K562 (cell line): ENCODE data around the gene NIPAL3. TPM values are rescaled to one million over a fixed set of nuclear protein-coding genes. Genes with fewer than 3 reads are reported as not detected.

Source experiments
- ATAC-seq: fragments of 200-7000 bp; cut with Tn5 transposase; 3 replicates; pipeline ENCODE4 v1.9.1; 2020; ENCODE audit warnings: moderate library complexity
- BruUV-seq: library from RNA; stranded (reverse); fragments of 400-500 nt; replicated peaks from 2 replicates; lab custom pipeline; 2021; lab: Mats Ljungman, UMichigan
- CTCF ChIA-PET: fragments of 300-600 bp; formaldehyde crosslinking; extraction: SDS; loops from one replicate; lab custom pipeline; 2021; ENCODE audit warnings: low intra/inter-chr PET ratio; lab: Yijun Ruan, JAX
- POLR2A ChIA-PET: fragments of 300-600, 350-650 bp; sonication (Branson Sonifier 250); formaldehyde crosslinking; extraction: SDS; loops from one replicate; lab custom pipeline; 2021; ENCODE audit warnings: antibody characterized with exemption, inconsistent platforms; lab: Yijun Ruan, JAX
- DNase-seq, 4 experiments: peaks; one replicate each; pipeline versions ENCODE4 v3.0.0 to v3.0.0-alpha.2; 2011 to 2018; ENCODE audit warnings: low spot score in 3 of 4, mixed read lengths in 3 of 4; ENCODE audit errors: extremely low read depth in 1 of 4
- FAIRE-seq: peaks from 2 replicates; lab custom pipeline; 2011; peaks lifted over from hg19 to GRCh38; lab: Jason Lieb, UNC
- H2AFZ ChIP-seq: 2 replicates; pipeline ENCODE4 v1.6.0; 2011; ENCODE audit warnings: low read depth, low read length, control low read depth, inconsistent platforms
- H3K27ac ChIP-seq: fragments of 200-600 bp; 3 replicates; pipeline ENCODE4 v1.8.0; 2011; ENCODE audit warnings: low read depth, mild to moderate bottlenecking, control low read depth, inconsistent platforms, low read length, moderate library complexity, mixed read lengths; ENCODE audit errors: extremely low read depth
- H3K27me3 ChIP-seq, 2 experiments: fragments of 300-600 bp in 1 of 2; 2 replicates in 1 of 2; 3 replicates in 1 of 2; pipeline versions ENCODE4 v1.6.0 to v1.8.0; 2011; ENCODE audit warnings: inconsistent platforms in 2 of 2, low read length in 2 of 2, mild to moderate bottlenecking in 1 of 2, mixed read lengths in 1 of 2, moderate library complexity in 1 of 2; ENCODE audit not compliant: control insufficient read depth in 2 of 2, insufficient read depth in 2 of 2
- H3K36me3 ChIP-seq: fragments of 300-600 bp; 3 replicates; pipeline ENCODE4 v1.8.0; 2011; ENCODE audit warnings: mild to moderate bottlenecking, low read length, inconsistent platforms; ENCODE audit not compliant: control insufficient read depth, insufficient read depth
- H3K4me1 ChIP-seq, 2 experiments: fragments of 200-600 bp in 1 of 2; replicated peaks in 1 of 2; 2 replicates in 1 of 2; 3 replicates in 1 of 2; pipeline versions ENCODE4 v1.5.1 to v1.8.0; 2011; ENCODE audit warnings: inconsistent platforms in 2 of 2, low read length in 2 of 2, mild to moderate bottlenecking in 1 of 2, mixed read lengths in 1 of 2, moderate library complexity in 1 of 2; ENCODE audit not compliant: control insufficient read depth in 2 of 2, insufficient read depth in 2 of 2
- H3K4me2 ChIP-seq: 2 replicates; pipeline ENCODE4 v1.6.1; 2011; ENCODE audit warnings: low read length, control low read depth, inconsistent platforms, mixed read lengths; ENCODE audit not compliant: insufficient read depth
- H3K4me3 ChIP-seq: fragments of 200-600 bp; sonication (generic), shearing (Covaris generic); 2 replicates; pipeline ENCODE4 v1.5.1; 2016; ENCODE audit warnings: control low read depth, inconsistent platforms
- H3K79me2 ChIP-seq: fragments of 200-600 bp; 3 replicates; pipeline ENCODE4 v1.8.0; 2011; ENCODE audit warnings: low read length, inconsistent platforms; ENCODE audit not compliant: control insufficient read depth, insufficient read depth
- H3K9ac ChIP-seq, 2 experiments: 2 replicates each; pipeline versions ENCODE4 v1.6.0 to v1.6.1; 2011; ENCODE audit warnings: low read depth in 2 of 2, low read length in 2 of 2, control low read depth in 1 of 2, inconsistent platforms in 1 of 2, mild to moderate bottlenecking in 1 of 2, mixed read lengths in 1 of 2; ENCODE audit not compliant: insufficient read depth in 1 of 2
- H3K9me1 ChIP-seq: one replicate; pipeline ENCODE4 v1.6.0; 2011; ENCODE audit warnings: inconsistent platforms, mild to moderate bottlenecking, low read length, moderate library complexity; ENCODE audit not compliant: control insufficient read depth, insufficient read depth
- H3K9me3 ChIP-seq: replicated peaks from 2 replicates; pipeline ENCODE4 v1.5.1; 2011; ENCODE audit warnings: low read depth, low read length, inconsistent platforms; ENCODE audit not compliant: control insufficient read depth, insufficient read depth
- H4K20me1 ChIP-seq: replicated peaks from 2 replicates; pipeline ENCODE4 v1.6.1; 2011; ENCODE audit warnings: low read length, inconsistent platforms, mixed read lengths; ENCODE audit not compliant: control insufficient read depth, insufficient read depth
- CBX2 ChIP-seq: fragments of 200-600 bp; sonication (generic); IDR thresholded peaks from one replicate; pipeline ENCODE4 v1.6.1; 2012; ENCODE audit warnings: mild to moderate bottlenecking, low read length, inconsistent platforms; ENCODE audit not compliant: insufficient read depth, poor library complexity, severe bottlenecking
- CBX8 ChIP-seq: fragments of 200-600 bp; sonication (generic); IDR thresholded peaks from 2 replicates; pipeline ENCODE4 v1.6.1; 2012; ENCODE audit warnings: borderline replicate concordance, mixed run types, low read depth, mild to moderate bottlenecking, moderate library complexity, mixed read lengths, low read length, control low read depth, inconsistent platforms; ENCODE audit not compliant: poor library complexity, severe bottlenecking; ENCODE audit errors: extremely low read depth
- CCNT2 ChIP-seq: IDR thresholded peaks from 2 replicates; pipeline ENCODE4 v1.6.1; 2011; ENCODE audit warnings: borderline replicate concordance, low read depth, mild to moderate bottlenecking, moderate library complexity, mixed read lengths, low read length; ENCODE audit not compliant: insufficient read length; ENCODE audit errors: extremely low read depth
- CREBBP ChIP-seq: IDR thresholded peaks from one replicate; pipeline ENCODE4 v1.6.1; 2012; ENCODE audit warnings: low read depth, mild to moderate bottlenecking, control low read depth, inconsistent platforms, low read length
- EGR1 ChIP-seq: fragments of 450-650 bp; conservative IDR thresholded peaks from 2 replicates; pipeline ENCODE4 v1.6.1; 2017; ENCODE audit warnings: mild to moderate bottlenecking
- FOSL1 ChIP-seq: fragments of 200-800 bp; sonication (Bioruptor generic); conservative IDR thresholded peaks from 2 replicates; pipeline ENCODE4 v1.6.1; 2016; ENCODE audit warnings: missing genetic modification characterization, missing compliant biosample characterization
- HDGF ChIP-seq: fragments of 450-650 bp; IDR thresholded peaks from 2 replicates; pipeline ENCODE4 v1.6.1; 2016
- KDM4B ChIP-seq, 2 experiments: fragments of 450-650 bp in 1 of 2; sonication (generic) in 1 of 2; IDR thresholded peaks; 2 replicates each; pipeline ENCODE4 v1.6.1; 2016 to 2017; ENCODE audit warnings: borderline replicate concordance in 2 of 2, antibody characterized with exemption in 1 of 2, low read depth in 1 of 2, mild to moderate bottlenecking in 1 of 2
- MYBL2 ChIP-seq, 2 experiments: fragments of 450-650 bp in 1 of 2; sonication (generic) in 1 of 2; formaldehyde crosslinking in 1 of 2; IDR thresholded peaks; 2 replicates each; pipeline versions ENCODE4 v1.6.1 to v1.8.1; 2017 to 2022; ENCODE audit warnings: borderline replicate concordance in 1 of 2, inconsistent platforms in 1 of 2, low read depth in 1 of 2, mild to moderate bottlenecking in 1 of 2, missing genetic modification reagents in 1 of 2, moderate library complexity in 1 of 2
- PTTG1 ChIP-seq: fragments of 450-650 bp; IDR thresholded peaks from 2 replicates; pipeline ENCODE4 v1.6.1; 2016; ENCODE audit warnings: low read depth, mild to moderate bottlenecking, missing genetic modification characterization, missing compliant biosample characterization
- ZFP36 ChIP-seq: fragments of 150-350 bp; IDR thresholded peaks from 2 replicates; pipeline ENCODE4 v1.6.1; 2018; ENCODE audit warnings: low read length, low read depth; ENCODE audit not compliant: partially characterized antibody
- ZNF444 ChIP-seq: fragments of 250-450 bp; sonication (Bioruptor Pico); IDR thresholded peaks from 2 replicates; pipeline ENCODE4 v1.4.0; 2020; ENCODE audit warnings: mild to moderate bottlenecking, moderate library complexity
- WGBS: fragments of 100-300 bp; shearing (Covaris generic); methylation state at CpG from one replicate; pipeline ENCODE4 v1.1.6; 2016; ENCODE audit warnings: low coverage, mixed read lengths; ENCODE audit not compliant: insufficient coverage; ENCODE audit errors: missing lambda C conversion rate; 5-methylcytosine and 5-hydroxymethylcytosine counted together
- in situ Hi-C: fragments of 300-500 bp; cut with MboI; formaldehyde crosslinking; loops from 4 replicates; pipeline ENCODE4 v1.15.0; 2018; ENCODE audit warnings: inconsistent platforms, mixed read lengths
- intact Hi-C: fragments of 100-400 bp; cut with micrococcal nuclease; formaldehyde crosslinking; loops from 2 replicates; pipeline ENCODE4 v1.14.2; 2022
- polyA plus RNA-seq, 8 experiments: library from polyadenylated mRNA; depleted of rRNA in 4 of 8; stranded (reverse) in 5 of 8; unstranded in 3 of 8; fragments of >200 nt; fragmentation: Nextera tagmentation in 2 of 8; fragmentation: Illumina TruSeq in 1 of 8; extraction: Ambion mirVana in 2 of 8; extraction: Trizol in 1 of 8; gene quantifications; 2 replicates each; pipeline versions ENCODE4 v1.2.1 to v1.2.3, GENCODE V29; 2011 to 2014; ENCODE audit warnings: inconsistent platforms in 1 of 8, missing spikeins in 1 of 8
- total RNA-seq, 7 experiments: library from RNA; depleted of rRNA in 6 of 7; stranded (reverse); fragments of >200 nt in 6 of 7; fragmentation: Illumina TruSeq in 2 of 7; extraction: Trizol in 2 of 7; gene quantifications; 2 replicates each; pipeline versions ENCODE4 v1.2.1 to v1.2.3, GENCODE V29; 2011 to 2021; ENCODE audit warnings: low replicate concordance in 1 of 7
- TF ChIP-seq, protein P1 (sequence below): fragments of 450-650 bp; IDR thresholded peaks from 2 replicates; pipeline ENCODE4 v1.6.1; 2018; ENCODE audit warnings: mild to moderate bottlenecking, low read depth; ENCODE audit not compliant: partially characterized antibody
- TF ChIP-seq, protein P2 (sequence below): sonication (generic); formaldehyde crosslinking; IDR thresholded peaks from 2 replicates; pipeline ENCODE4 v1.8.0; 2022; ENCODE audit warnings: missing genetic modification reagents, mild to moderate bottlenecking, moderate library complexity, borderline replicate concordance
- TF ChIP-seq, protein P3 (sequence below): fragments of 250-450 bp; sonication (Bioruptor Pico); IDR thresholded peaks from 2 replicates; pipeline ENCODE4 v1.5.0; 2022; ENCODE audit warnings: mild to moderate bottlenecking

NIPAL3 gene
- total and polyA plus RNA-seq, 9 of the 15 experiments (the other 6 are each of a cell fraction or from before 2014, with no cell fraction given): 10.5 to 26.3 (median 16.0) TPM

DNA sequence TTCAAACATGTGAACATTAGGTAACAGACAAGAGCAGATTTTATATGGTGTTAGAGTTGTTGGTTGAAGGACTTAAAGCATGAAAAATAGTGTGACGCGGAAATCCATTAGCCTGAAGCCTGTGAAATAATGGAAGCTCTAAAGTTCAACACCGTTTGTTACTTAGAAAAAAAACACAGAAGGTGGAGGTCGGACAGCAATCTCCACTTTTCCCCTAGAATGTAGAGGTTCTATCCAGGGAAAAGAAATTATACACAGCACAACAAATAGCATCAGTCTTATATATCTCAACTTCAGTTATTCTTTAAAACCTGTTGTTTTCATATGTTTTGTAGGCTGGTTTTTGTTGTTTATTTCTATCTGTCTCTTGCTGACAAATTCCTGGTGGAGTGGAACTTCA, 89.0 kb downstream of the NIPAL3 start (continued):
- peak; percentile 81 for TF ChIP-seq CBX8
- TF ChIP-seq CBX2: peak; percentile 98
- TF ChIP-seq, protein P1, sequence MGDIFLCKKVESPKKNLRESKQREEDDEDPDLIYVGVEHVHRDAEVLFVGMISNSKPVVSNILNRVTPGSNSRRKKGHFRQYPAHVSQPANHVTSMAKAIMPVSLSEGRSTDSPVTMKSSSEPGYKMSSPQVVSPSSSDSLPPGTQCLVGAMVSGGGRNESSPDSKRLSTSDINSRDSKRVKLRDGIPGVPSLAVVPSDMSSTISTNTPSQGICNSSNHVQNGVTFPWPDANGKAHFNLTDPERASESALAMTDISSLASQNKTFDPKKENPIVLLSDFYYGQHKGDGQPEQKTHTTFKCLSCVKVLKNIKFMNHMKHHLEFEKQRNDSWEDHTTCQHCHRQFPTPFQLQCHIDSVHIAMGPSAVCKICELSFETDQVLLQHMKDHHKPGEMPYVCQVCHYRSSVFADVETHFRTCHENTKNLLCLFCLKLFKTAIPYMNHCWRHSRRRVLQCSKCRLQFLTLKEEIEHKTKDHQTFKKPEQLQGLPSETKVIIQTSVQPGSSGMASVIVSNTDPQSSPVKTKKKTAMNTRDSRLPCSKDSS: no peak
- no peak for TF ChIP-seq CREBBP

DNA sequence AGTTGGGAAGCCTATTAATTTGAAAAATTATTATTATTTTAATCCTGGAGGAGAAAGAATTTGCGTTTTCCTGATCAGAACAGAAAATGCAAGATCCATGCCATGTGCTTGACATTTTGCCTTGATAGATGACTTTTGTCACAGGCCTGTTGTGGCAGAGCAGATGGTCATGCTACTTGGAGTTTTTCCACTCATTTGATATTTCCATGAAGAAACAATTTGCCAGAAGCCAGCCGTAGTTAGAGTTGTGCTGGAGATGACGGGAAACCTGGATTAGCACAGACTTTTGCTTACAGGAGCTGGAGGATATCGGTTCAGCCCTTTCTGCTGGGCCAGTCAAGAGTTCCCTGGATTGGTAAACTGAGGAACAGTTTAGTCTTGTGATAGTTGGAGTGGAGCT, 90.2 kb downstream of the NIPAL3 start:
- Histone ChIP-seq H3K36me3 (no peaks in the 10 kb centered on the region), H3K4me1 (peaks cover 22% of the 10 kb centered on the region in 2 experiments), H3K9ac (no peak overlapping the region)
- peak; percentile 45 for TF ChIP-seq CBX8
- TF ChIP-seq MYBL2 (IDR thresholded peaks at IDR 0.05; ENCODE audit: low read depth): no peak
- TF ChIP-seq MYBL2 (CRISPR knock-in tag; IDR thresholded peaks at IDR 0.05; ENCODE audit: borderline replicate concordance): no peak
- TF ChIP-seq CCNT2: no peak
- TF ChIP-seq, protein P2, sequence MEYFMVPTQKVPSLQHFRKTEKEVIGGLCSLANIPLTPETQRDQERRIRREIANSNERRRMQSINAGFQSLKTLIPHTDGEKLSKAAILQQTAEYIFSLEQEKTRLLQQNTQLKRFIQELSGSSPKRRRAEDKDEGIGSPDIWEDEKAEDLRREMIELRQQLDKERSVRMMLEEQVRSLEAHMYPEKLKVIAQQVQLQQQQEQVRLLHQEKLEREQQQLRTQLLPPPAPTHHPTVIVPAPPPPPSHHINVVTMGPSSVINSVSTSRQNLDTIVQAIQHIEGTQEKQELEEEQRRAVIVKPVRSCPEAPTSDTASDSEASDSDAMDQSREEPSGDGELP (CRISPR knock-in tag): no peak
- no peak for TF ChIP-seq EGR1
- no peak for TF ChIP-seq ZNF444 (CRISPR knock-in tag)
- TF ChIP-seq FOSL1 (tag): no peak
- TF ChIP-seq KDM4B (IDR thresholded peaks at IDR 0.05; ENCODE audit: borderline replicate concordance in 2 of 2, low read depth in 1 of 2): no peak
- no peak for TF ChIP-seq PTTG1
- TF ChIP-seq, protein P3, sequence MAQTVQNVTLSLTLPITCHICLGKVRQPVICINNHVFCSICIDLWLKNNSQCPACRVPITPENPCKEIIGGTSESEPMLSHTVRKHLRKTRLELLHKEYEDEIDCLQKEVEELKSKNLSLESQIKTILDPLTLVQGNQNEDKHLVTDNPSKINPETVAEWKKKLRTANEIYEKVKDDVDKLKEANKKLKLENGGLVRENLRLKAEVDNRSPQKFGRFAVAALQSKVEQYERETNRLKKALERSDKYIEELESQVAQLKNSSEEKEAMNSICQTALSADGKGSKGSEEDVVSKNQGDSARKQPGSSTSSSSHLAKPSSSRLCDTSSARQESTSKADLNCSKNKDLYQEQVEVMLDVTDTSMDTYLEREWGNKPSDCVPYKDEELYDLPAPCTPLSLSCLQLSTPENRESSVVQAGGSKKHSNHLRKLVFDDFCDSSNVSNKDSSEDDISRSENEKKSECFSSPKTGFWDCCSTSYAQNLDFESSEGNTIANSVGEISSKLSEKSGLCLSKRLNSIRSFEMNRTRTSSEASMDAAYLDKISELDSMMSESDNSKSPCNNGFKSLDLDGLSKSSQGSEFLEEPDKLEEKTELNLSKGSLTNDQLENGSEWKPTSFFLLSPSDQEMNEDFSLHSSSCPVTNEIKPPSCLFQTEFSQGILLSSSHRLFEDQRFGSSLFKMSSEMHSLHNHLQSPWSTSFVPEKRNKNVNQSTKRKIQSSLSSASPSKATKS: no peak
- no peak for TF ChIP-seq HDGF
- peak; percentile 42 for TF ChIP-seq ZFP36
- TF ChIP-seq, all 486 proteins: peak for 2
- DNase-seq (no peak), FAIRE-seq (no peak), ATAC-seq (no peak)
- Histone ChIP-seq H3K9me3 (no peaks in the 10 kb centered on the region), H3K9me1 (no peaks in the 10 kb centered on the region), H3K4me3 (no peak overlapping the region), H4K20me1 (0 out of 2 replicates have a peak, but pooled peaks cover 3% of the 10 kb centered on the region), H3K79me2 (no peaks in the 10 kb centered on the region), H3K4me2 (no peak overlapping the region), H2AFZ (no peak overlapping the region), H3K27ac (no peak overlapping the region), H3K27me3 (peaks cover 44 to 47% of the 10 kb centered on the region in 2 experiments)
- CTCF ChIA-PET: no interaction called here
- no TSS peak for BruUV-seq
- in situ Hi-C loops (no loop called here), intact Hi-C loops (no loop called here)
- 6% methylated on average over 4 of the region's 4 CpGs for WGBS
- POLR2A ChIA-PET: interaction anchor here (0.7 to 1.6 kb wide), 4 partner anchors 9 to 133 kb away, joined by 3 to 4 read pairs (median 3); no protein-coding TSS in a partner anchor
